Neural cell (in vitro differentiated cells): ENCODE data around the gene ADAMTSL2. TPM values are rescaled to one million over a fixed set of nuclear protein-coding genes. Genes with fewer than 3 reads are reported as not detected.

Experiments used
- H2AFZ ChIP-seq: fragments of 200-600, 300-800 bp; sonication (generic), shearing (Covaris generic); 2 replicates; pipeline ENCODE4 v1.6.0; 2014; ENCODE audit warnings: low read depth, mild to moderate bottlenecking, antibody characterized with exemption, low read length, moderate library complexity
- H3F3A ChIP-seq: fragments of 200-600 bp; shearing (Covaris generic); 2 replicates; pipeline ENCODE4 v1.6.1; 2016; ENCODE audit warnings: mild to moderate bottlenecking, moderate library complexity, mixed read lengths, antibody characterized with exemption, low read length; ENCODE audit not compliant: insufficient read depth, poor library complexity, severe bottlenecking
- H3K27ac ChIP-seq: fragments of 200-600, 300-800 bp; sonication (generic), shearing (Covaris generic); 2 replicates; pipeline ENCODE4 v1.5.1; 2014; ENCODE audit warnings: mild to moderate bottlenecking, low read length, moderate library complexity
- H3K27me3 ChIP-seq: fragments of 300-800, 200-600 bp; sonication (generic), shearing (Covaris generic); 2 replicates; pipeline ENCODE4 v1.6.0; 2014; ENCODE audit warnings: mild to moderate bottlenecking, low read depth, low read length, moderate library complexity; ENCODE audit not compliant: insufficient read depth
- H3K36me3 ChIP-seq: fragments of 300-800, 200-600 bp; sonication (generic), shearing (Covaris generic); 2 replicates; pipeline ENCODE4 v1.5.1; 2014; ENCODE audit warnings: mild to moderate bottlenecking, antibody characterized with exemption, low read length, moderate library complexity; ENCODE audit not compliant: insufficient read depth
- H3K4me2 ChIP-seq: fragments of 300-800, 200-600 bp; sonication (generic), shearing (Covaris generic); 2 replicates; pipeline ENCODE4 v1.6.0; 2014; ENCODE audit warnings: mild to moderate bottlenecking, low read length
- H3K4me3 ChIP-seq: fragments of 300-800, 200-600 bp; sonication (generic), shearing (Covaris generic); 2 replicates; pipeline ENCODE4 v1.5.1; 2014; ENCODE audit warnings: mild to moderate bottlenecking, low read length, moderate library complexity
- H3K79me2 ChIP-seq: fragments of 200-600 bp; shearing (Covaris generic); replicated peaks from 2 replicates; pipeline ENCODE4 v1.6.0; 2014; ENCODE audit warnings: mild to moderate bottlenecking, low read length, moderate library complexity; ENCODE audit not compliant: insufficient read depth
- H3K9ac ChIP-seq: fragments of 300-800, 200-600 bp; sonication (generic), shearing (Covaris generic); 2 replicates; pipeline ENCODE4 v1.6.1; 2016; ENCODE audit warnings: mild to moderate bottlenecking, low read length, mixed read lengths
- H3K9me2 ChIP-seq: fragments of 200-600 bp; shearing (Covaris generic); 2 replicates; pipeline ENCODE4 v1.6.1; 2016; ENCODE audit warnings: mild to moderate bottlenecking, low read length, mixed read lengths; ENCODE audit not compliant: insufficient read depth
- H3K9me3 ChIP-seq: fragments of 200-600, 300-800 bp; sonication (generic), shearing (Covaris generic); 2 replicates; pipeline ENCODE4 v1.6.1; 2016; ENCODE audit warnings: mild to moderate bottlenecking, mixed run types, low read length, moderate library complexity, mixed read lengths
- H4K20me1 ChIP-seq: fragments of 200-600 bp; shearing (Covaris generic); 2 replicates; pipeline ENCODE4 v1.6.1; 2016; ENCODE audit warnings: mild to moderate bottlenecking, mixed run types; ENCODE audit not compliant: insufficient read depth
- CTCF ChIP-seq: fragments of 450-650 bp; IDR thresholded peaks from 2 replicates; pipeline ENCODE4 v1.5.1; 2014; ENCODE audit warnings: antibody characterized with exemption, mild to moderate bottlenecking, moderate library complexity; ENCODE audit not compliant: poor library complexity, severe bottlenecking
- EP300 ChIP-seq: fragments of 450-650 bp; conservative IDR thresholded peaks from 2 replicates; pipeline ENCODE4 v1.6.1; 2014; ENCODE audit warnings: antibody characterized with exemption, mild to moderate bottlenecking, moderate library complexity; ENCODE audit not compliant: poor library complexity, severe bottlenecking
- EZH2 ChIP-seq: fragments of 200-600, 300-800 bp; shearing (Covaris generic), sonication (generic); IDR thresholded peaks from 2 replicates; pipeline ENCODE4 v1.6.1; 2014; ENCODE audit warnings: antibody characterized with exemption, low read length, borderline replicate concordance, mild to moderate bottlenecking; ENCODE audit not compliant: insufficient read depth, poor library complexity, severe bottlenecking
- MXI1 ChIP-seq: fragments of 450-650 bp; conservative IDR thresholded peaks from 2 replicates; pipeline ENCODE4 v1.6.1; 2014; ENCODE audit warnings: antibody characterized with exemption, mild to moderate bottlenecking; ENCODE audit not compliant: poor library complexity, severe bottlenecking
- POLR2AphosphoS5 ChIP-seq: IDR thresholded peaks from 2 replicates; pipeline ENCODE4 v1.6.1; 2012
- RAD21 ChIP-seq: fragments of 450-650 bp; conservative IDR thresholded peaks from 2 replicates; pipeline ENCODE4 v1.6.1; 2014; ENCODE audit warnings: antibody characterized with exemption, mild to moderate bottlenecking, moderate library complexity
- SMC3 ChIP-seq: fragments of 450-650 bp; conservative IDR thresholded peaks from 2 replicates; pipeline ENCODE4 v1.6.1; 2014; ENCODE audit warnings: antibody characterized with exemption, mild to moderate bottlenecking, moderate library complexity; ENCODE audit not compliant: poor library complexity
- TAF1 ChIP-seq: IDR thresholded peaks from 2 replicates; pipeline ENCODE4 v1.6.1; 2012; ENCODE audit warnings: low read depth
- polyA plus RNA-seq: library from polyadenylated mRNA; depleted of rRNA; stranded (reverse); fragments of >200 nt; gene quantifications from 2 replicates; pipeline ENCODE4 v1.2.3, GENCODE V29; 2014
- TF ChIP-seq, protein P1 (sequence below): IDR thresholded peaks from 2 replicates; pipeline ENCODE4 v1.6.1; 2012; ENCODE audit warnings: borderline replicate concordance

Gene ADAMTSL2
- polyA plus RNA-seq, 1 donor from 2014 or later: 0.85 TPM

DNA sequence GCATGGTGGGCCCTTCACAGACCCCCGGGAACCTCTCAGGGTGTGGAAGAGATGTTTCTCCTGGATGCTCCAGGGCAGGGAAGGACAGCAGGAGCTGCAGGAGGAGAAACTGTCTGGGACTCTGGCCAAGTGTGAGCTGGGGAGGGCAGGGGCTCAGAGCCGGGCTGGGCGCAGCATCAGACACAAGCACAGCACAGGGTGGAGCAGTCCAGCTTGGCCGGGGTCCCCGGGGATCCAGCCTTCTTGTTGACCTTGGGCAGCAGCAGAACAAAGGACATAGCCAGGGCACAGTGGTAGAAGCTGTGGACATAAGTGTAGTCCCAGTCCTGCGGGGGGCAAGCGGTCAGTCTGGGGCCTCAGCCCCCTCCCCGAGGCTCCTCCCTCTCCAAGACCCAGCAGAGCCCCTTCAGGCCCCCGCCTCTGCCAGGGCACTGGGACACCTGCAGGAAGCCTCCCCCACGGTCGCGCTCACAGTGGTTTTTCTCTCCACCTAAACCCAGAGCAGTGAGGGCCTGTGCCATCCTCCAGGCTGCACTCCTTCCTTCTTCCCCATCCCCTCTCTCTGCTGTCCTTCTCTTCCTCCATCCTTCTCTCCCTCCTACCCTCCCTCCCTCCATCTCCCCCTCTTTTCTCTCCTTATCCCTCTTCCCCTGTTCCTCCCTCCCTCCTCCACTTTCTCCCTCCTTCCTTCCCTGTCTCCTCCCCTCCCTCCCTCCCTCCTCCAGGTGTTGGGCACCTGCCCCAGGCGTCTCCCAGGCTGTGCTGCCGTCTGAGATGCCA lies 19.9 kb upstream of the ADAMTSL2 start:
- no peaks in the 10 kb centered on the region for H3K79me2 ChIP-seq
- no peak overlapping the region for H2AFZ ChIP-seq
- TF ChIP-seq SMC3: no peak
- no peak for TF ChIP-seq EZH2
- no peak for TF ChIP-seq MXI1
- TF ChIP-seq RAD21: no peak
- TF ChIP-seq TAF1: no peak
- TF ChIP-seq POLR2AphosphoS5: no peak
- TF ChIP-seq, protein P1, sequence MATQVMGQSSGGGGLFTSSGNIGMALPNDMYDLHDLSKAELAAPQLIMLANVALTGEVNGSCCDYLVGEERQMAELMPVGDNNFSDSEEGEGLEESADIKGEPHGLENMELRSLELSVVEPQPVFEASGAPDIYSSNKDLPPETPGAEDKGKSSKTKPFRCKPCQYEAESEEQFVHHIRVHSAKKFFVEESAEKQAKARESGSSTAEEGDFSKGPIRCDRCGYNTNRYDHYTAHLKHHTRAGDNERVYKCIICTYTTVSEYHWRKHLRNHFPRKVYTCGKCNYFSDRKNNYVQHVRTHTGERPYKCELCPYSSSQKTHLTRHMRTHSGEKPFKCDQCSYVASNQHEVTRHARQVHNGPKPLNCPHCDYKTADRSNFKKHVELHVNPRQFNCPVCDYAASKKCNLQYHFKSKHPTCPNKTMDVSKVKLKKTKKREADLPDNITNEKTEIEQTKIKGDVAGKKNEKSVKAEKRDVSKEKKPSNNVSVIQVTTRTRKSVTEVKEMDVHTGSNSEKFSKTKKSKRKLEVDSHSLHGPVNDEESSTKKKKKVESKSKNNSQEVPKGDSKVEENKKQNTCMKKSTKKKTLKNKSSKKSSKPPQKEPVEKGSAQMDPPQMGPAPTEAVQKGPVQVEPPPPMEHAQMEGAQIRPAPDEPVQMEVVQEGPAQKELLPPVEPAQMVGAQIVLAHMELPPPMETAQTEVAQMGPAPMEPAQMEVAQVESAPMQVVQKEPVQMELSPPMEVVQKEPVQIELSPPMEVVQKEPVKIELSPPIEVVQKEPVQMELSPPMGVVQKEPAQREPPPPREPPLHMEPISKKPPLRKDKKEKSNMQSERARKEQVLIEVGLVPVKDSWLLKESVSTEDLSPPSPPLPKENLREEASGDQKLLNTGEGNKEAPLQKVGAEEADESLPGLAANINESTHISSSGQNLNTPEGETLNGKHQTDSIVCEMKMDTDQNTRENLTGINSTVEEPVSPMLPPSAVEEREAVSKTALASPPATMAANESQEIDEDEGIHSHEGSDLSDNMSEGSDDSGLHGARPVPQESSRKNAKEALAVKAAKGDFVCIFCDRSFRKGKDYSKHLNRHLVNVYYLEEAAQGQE: no peak
- no peak for TF ChIP-seq EP300
- TF ChIP-seq CTCF: no peak
- H3K4me3 ChIP-seq: no peak overlapping the region
- H3F3A ChIP-seq: no peaks in the 10 kb centered on the region
- H3K9me3 ChIP-seq: no peaks in the 10 kb centered on the region
- H3K4me2 ChIP-seq: no peak overlapping the region
- H3K9ac ChIP-seq: no peak overlapping the region
- no peaks in the 10 kb centered on the region for H3K36me3 ChIP-seq
- H4K20me1 ChIP-seq: no peaks in the 10 kb centered on the region
- H3K27me3 ChIP-seq: no peaks in the 10 kb centered on the region
- H3K9me2 ChIP-seq: no peaks in the 10 kb centered on the region
- no peak overlapping the region for H3K27ac ChIP-seq

DNA sequence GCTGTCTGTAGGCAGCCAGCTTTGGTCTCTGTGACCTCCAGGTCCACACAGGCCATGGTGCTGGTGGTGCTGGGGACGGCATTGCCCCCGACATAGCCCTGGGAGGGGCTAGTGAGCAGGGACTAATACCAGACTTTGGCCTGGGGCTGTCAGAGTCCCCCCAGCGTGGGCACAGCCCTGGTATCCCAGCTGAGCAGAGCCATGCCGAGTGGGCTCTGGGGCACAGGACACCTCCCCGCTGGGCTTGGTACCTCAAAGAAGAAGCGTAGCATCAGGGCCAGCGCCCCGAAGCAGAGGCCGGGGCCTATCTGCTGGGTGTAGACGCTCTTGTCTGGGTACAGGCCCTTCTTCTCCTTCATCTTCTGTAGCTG lies 19.3 kb upstream of the ADAMTSL2 start:
- no peaks in the 10 kb centered on the region for H3K9me2 ChIP-seq
- H3K9me3 ChIP-seq: no peaks in the 10 kb centered on the region
- H3K79me2 ChIP-seq: no peaks in the 10 kb centered on the region
- H3K4me2 ChIP-seq: no peak overlapping the region
- no peaks in the 10 kb centered on the region for H4K20me1 ChIP-seq
- no peak overlapping the region for H3K4me3 ChIP-seq
- H3K9ac ChIP-seq: no peak overlapping the region
- no peak for TF ChIP-seq MXI1
- TF ChIP-seq EZH2: no peak
- TF ChIP-seq CTCF: no peak
- no peak for TF ChIP-seq EP300
- TF ChIP-seq, protein P1: no peak
- no peak for TF ChIP-seq POLR2AphosphoS5
- TF ChIP-seq TAF1: no peak
- TF ChIP-seq RAD21: no peak
- no peak for TF ChIP-seq SMC3
- H3F3A ChIP-seq: no peaks in the 10 kb centered on the region
- no peaks in the 10 kb centered on the region for H3K36me3 ChIP-seq
- no peaks in the 10 kb centered on the region for H3K27me3 ChIP-seq
- H2AFZ ChIP-seq: no peak overlapping the region
- H3K27ac ChIP-seq: no peak overlapping the region
